KMS-11 (cell line): ENCODE measurements around the gene RNF144A.

Experiments used
- H2AFZ ChIP-seq: fragments of 200-600 bp; sonication (generic); 2 replicates; pipeline ENCODE4 v1.6.1; 2016; ENCODE audit warnings: antibody characterized with exemption, mixed run types, low read depth
- H3K27ac ChIP-seq: fragments of 200-600 bp; sonication (generic); 2 replicates; pipeline ENCODE4 v1.6.1; 2016; ENCODE audit warnings: mild to moderate bottlenecking, mixed run types
- H3K27me3 ChIP-seq: fragments of 200-600 bp; sonication (generic); 2 replicates; pipeline ENCODE4 v1.6.1; 2017; ENCODE audit warnings: mild to moderate bottlenecking, low read depth, mixed run types, moderate library complexity; ENCODE audit not compliant: insufficient read depth
- H3K36me3 ChIP-seq: fragments of 200-600 bp; sonication (generic); 2 replicates; pipeline ENCODE4 v1.6.1; 2017; ENCODE audit warnings: mild to moderate bottlenecking, mixed run types; ENCODE audit not compliant: insufficient read depth
- H3K4me1 ChIP-seq: fragments of 200-600 bp; sonication (generic); 2 replicates; pipeline ENCODE4 v1.6.1; 2016; ENCODE audit warnings: mild to moderate bottlenecking, low read depth, mixed run types; ENCODE audit not compliant: poor library complexity, severe bottlenecking
- H3K4me2 ChIP-seq: fragments of 200-600 bp; sonication (generic); 2 replicates; pipeline ENCODE4 v1.7.0; 2016; ENCODE audit warnings: mild to moderate bottlenecking, mixed run types
- H3K4me3 ChIP-seq: fragments of 200-600 bp; sonication (generic); IDR thresholded peaks from 2 replicates; pipeline ENCODE4 v1.6.1; 2017; ENCODE audit warnings: low read depth, low read length, mixed read lengths; ENCODE audit not compliant: insufficient read depth
- H3K79me2 ChIP-seq: fragments of 200-600 bp; sonication (generic); 2 replicates; pipeline ENCODE4 v1.6.1; 2016; ENCODE audit warnings: low read depth, mixed run types; ENCODE audit not compliant: insufficient read depth
- H3K9ac ChIP-seq: fragments of 200-600 bp; sonication (generic); 2 replicates; pipeline ENCODE4 v1.6.1; 2016; ENCODE audit warnings: mild to moderate bottlenecking, mixed run types
- H4K20me1 ChIP-seq: fragments of 200-600 bp; sonication (generic); 2 replicates; pipeline ENCODE4 v1.6.1; 2016; ENCODE audit warnings: mild to moderate bottlenecking, mixed run types; ENCODE audit not compliant: insufficient read depth
- TF ChIP-seq, protein P1 (sequence below): fragments of 200-600 bp; sonication (generic); conservative IDR thresholded peaks from 2 replicates; pipeline ENCODE4 v1.6.1; 2017; ENCODE audit warnings: low read depth, mild to moderate bottlenecking, antibody characterized with exemption, low read length, moderate library complexity, mixed read lengths

RNF144A gene

DNA sequence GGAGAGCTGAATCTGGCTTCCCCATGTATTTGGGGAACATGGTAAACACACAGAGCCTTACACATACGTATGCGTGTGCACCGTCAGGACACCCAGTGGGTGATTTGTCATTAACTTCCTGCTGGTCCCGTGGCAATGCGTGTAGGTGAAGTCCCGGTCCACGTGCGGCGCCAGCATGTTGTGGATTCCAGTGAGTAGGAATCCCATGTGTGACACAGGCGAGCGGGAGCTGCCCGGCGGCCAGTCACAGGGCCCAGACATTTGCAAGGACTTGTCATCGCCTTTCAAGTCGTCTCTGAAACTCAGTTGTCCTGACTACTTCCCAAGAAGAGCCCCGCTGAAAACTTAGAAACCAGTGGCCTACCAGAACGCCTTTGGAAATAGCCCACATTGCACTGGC, 102.0 kb downstream of the RNF144A start:
- no peaks in the 10 kb centered on the region for H3K79me2 ChIP-seq
- no peaks in the 10 kb centered on the region for H3K27me3 ChIP-seq
- no peak overlapping the region for H3K4me3 ChIP-seq
- H2AFZ ChIP-seq: no peak overlapping the region
- H3K4me1 ChIP-seq: no peaks in the 10 kb centered on the region
- TF ChIP-seq, protein P1, sequence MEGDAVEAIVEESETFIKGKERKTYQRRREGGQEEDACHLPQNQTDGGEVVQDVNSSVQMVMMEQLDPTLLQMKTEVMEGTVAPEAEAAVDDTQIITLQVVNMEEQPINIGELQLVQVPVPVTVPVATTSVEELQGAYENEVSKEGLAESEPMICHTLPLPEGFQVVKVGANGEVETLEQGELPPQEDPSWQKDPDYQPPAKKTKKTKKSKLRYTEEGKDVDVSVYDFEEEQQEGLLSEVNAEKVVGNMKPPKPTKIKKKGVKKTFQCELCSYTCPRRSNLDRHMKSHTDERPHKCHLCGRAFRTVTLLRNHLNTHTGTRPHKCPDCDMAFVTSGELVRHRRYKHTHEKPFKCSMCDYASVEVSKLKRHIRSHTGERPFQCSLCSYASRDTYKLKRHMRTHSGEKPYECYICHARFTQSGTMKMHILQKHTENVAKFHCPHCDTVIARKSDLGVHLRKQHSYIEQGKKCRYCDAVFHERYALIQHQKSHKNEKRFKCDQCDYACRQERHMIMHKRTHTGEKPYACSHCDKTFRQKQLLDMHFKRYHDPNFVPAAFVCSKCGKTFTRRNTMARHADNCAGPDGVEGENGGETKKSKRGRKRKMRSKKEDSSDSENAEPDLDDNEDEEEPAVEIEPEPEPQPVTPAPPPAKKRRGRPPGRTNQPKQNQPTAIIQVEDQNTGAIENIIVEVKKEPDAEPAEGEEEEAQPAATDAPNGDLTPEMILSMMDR: no peak
- no peak overlapping the region for H3K27ac ChIP-seq
- H3K9ac ChIP-seq: no peak overlapping the region
- H3K36me3 ChIP-seq: no peaks in the 10 kb centered on the region
- no peaks in the 10 kb centered on the region for H4K20me1 ChIP-seq
- no peak overlapping the region for H3K4me2 ChIP-seq

DNA sequence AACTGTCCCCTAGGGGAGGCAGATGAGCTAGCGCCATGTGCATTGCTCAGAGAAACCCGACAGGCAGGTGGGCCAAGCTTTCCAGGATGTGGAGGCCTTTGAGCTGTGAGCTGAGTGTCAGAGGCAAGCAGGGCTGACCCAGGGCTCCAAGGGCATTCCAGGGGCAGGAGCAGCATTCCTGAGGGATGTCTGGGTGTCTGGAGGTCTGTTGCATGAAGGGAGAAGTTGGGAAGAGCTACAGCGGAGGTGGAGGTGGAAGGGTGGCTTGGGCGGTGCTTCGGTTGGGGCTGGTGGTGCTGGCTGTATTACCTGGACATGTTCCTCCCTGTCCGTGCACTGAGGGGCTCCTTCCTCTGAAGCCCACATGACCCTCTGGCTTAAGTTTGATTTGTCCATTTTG, 102.8 kb downstream of the RNF144A start:
- TF ChIP-seq, protein P1: no peak
- Histone ChIP-seq H3K27ac (no peak overlapping the region), H3K36me3 (no peaks in the 10 kb centered on the region), H3K4me3 (no peak overlapping the region), H3K27me3 (no peaks in the 10 kb centered on the region), H2AFZ (no peak overlapping the region), H3K4me2 (no peak overlapping the region), H3K9ac (no peak overlapping the region), H3K4me1 (no peaks in the 10 kb centered on the region), H4K20me1 (no peaks in the 10 kb centered on the region), H3K79me2 (no peaks in the 10 kb centered on the region)

DNA sequence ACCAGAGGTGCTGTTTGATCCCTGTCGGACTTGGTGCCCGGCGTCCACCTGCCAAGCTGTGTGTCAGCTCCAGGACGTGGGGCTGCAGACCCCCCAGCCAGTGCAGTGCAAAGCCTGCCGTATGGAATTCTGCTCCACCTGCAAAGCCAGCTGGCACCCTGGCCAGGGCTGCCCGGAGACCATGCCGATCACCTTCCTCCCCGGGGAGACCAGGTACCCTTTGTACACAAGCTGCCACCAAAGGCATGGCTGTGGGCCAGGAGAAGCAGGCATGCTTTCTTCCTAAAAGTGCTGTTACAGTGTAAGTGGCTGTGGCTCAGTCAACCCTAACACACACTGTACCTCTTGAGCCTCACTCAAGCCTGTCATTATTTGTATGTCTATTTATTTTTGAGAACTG, 103.3 kb downstream of the RNF144A start:
- Histone ChIP-seq H2AFZ (no peak overlapping the region), H3K4me3 (no peak overlapping the region), H3K9ac (no peak overlapping the region), H3K36me3 (no peaks in the 10 kb centered on the region), H4K20me1 (no peaks in the 10 kb centered on the region), H3K27me3 (no peaks in the 10 kb centered on the region), H3K27ac (no peak overlapping the region), H3K4me2 (no peak overlapping the region), H3K4me1 (no peaks in the 10 kb centered on the region), H3K79me2 (no peaks in the 10 kb centered on the region)
- TF ChIP-seq, protein P1: no peak

DNA sequence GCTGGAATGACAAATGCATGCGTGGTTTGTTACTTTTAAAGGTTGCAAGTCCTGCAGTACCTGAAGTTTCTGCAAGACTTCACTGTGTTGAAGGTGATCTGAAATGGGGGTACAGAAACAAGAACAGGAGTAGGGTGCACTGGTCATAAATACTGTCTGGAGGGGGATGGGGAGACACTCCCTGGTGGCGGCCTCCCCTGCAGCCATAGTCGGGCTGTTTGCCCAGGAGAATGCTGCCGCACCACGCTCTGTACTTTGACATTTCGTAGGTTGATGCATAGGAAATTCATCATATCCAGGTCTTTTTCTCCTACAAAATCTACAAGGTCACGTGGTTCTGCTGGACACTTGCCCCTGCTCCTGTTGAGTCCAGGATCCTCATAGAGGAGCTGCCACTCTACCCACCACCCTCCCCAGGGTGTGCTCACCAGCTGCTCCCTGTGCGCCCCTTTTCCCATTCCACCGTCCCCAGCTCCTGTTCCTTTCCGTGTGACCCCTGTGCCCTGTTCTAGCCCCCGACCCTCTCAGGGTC, 103.8 kb downstream of the RNF144A start:
- Histone ChIP-seq H3K27ac (no peak overlapping the region), H3K79me2 (no peaks in the 10 kb centered on the region), H4K20me1 (no peaks in the 10 kb centered on the region), H3K4me2 (no peak overlapping the region), H3K4me1 (no peaks in the 10 kb centered on the region), H3K9ac (no peak overlapping the region), H3K4me3 (no peak overlapping the region), H3K27me3 (no peaks in the 10 kb centered on the region), H2AFZ (no peak overlapping the region), H3K36me3 (no peaks in the 10 kb centered on the region)
- TF ChIP-seq, protein P1: no peak
